ENCODE results near the gene ECEL1.

DNA sequence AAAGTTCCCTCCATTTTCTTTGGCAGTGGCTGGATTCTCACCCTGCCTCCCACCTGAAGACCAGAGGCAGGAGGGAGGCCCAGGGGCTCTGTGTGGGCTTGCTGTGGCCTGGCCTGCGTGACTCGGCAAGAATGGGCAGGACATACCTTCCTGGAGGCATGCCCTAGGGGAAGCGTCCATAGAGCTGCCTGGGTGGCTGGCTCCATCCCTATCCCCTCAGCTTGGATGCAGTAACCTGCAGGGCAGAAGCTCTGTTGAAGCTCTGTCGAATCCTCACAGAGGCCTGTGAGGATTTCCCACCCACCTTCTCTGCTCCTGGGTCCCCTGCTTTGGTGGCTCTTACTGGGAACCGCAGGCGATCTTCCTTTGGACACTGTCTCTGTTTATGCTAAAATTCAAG lies 31.2 kb upstream of the ECEL1 start:
- no peak for TF ChIP-seq SUZ12 (IDR thresholded peaks at IDR 0.05; ENCODE audit: extremely low read depth, insufficient read depth, insufficient read length)
- TF ChIP-seq ZNF274 (IDR thresholded peaks at IDR 0.05; ENCODE audit: low read depth, low read length) = no peak
- no peak for TF ChIP-seq YY1 (IDR thresholded peaks at IDR 0.05; ENCODE audit: insufficient read depth, insufficient read length)

Measured in NT2/D1 (cell line).